Kidney (tissue), 14 donors: ENCODE data around the gene MYOD1. TPM values are rescaled to one million over a fixed set of nuclear protein-coding genes. Genes with fewer than 3 reads are reported as not detected.

ENCODE experiments used
- DNase-seq, 5 donors: peaks; one replicate each; pipeline ENCODE4 v3.0.0-alpha.2; 2013 to 2020
- FAIRE-seq: peaks from 2 replicates; lab custom pipeline; 2012; peaks lifted over from hg19 to GRCh38; lab: Jason Lieb, UNC
- H3K27ac ChIP-seq, 2 donors: one replicate each; pipeline ENCODE4 v1.7.0; 2013; ENCODE audit warnings: low read depth in 2 of 2, low read length in 2 of 2, inconsistent platforms in 1 of 2
- H3K27me3 ChIP-seq: one replicate; pipeline ENCODE4 v1.7.1; 2013; ENCODE audit warnings: low read length, inconsistent platforms; ENCODE audit not compliant: control insufficient read depth, insufficient read depth
- H3K36me3 ChIP-seq, 3 donors: one replicate each; pipeline versions ENCODE4 v1.7.0 to v1.7.1; 2013; ENCODE audit warnings: low read length in 3 of 3, control low read depth in 1 of 3, inconsistent platforms in 1 of 3; ENCODE audit not compliant: insufficient read depth in 3 of 3, control insufficient read depth in 2 of 3
- H3K4me1 ChIP-seq, 3 donors: one replicate each; pipeline versions ENCODE4 v1.7.0 to v1.7.1; 2013; ENCODE audit warnings: low read length in 3 of 3, inconsistent platforms in 1 of 3, low read depth in 1 of 3; ENCODE audit not compliant: control insufficient read depth in 2 of 3, insufficient read depth in 2 of 3
- H3K4me3 ChIP-seq, 3 donors: one replicate each; pipeline versions ENCODE4 v1.7.0 to v1.8.1; 2013; ENCODE audit warnings: low read length in 3 of 3, control low read depth in 1 of 3, inconsistent platforms in 1 of 3
- H3K9ac ChIP-seq, 3 donors: one replicate each; pipeline versions ENCODE4 v1.7.0 to v1.7.1; 2013; ENCODE audit warnings: low read length in 3 of 3, control low read depth in 1 of 3, inconsistent platforms in 1 of 3
- H3K9me3 ChIP-seq, 3 donors: one replicate each; pipeline versions ENCODE4 v1.7.0 to v1.7.1; 2013; ENCODE audit warnings: low read length in 3 of 3, control low read depth in 1 of 3, inconsistent platforms in 1 of 3; ENCODE audit not compliant: control insufficient read depth in 2 of 3, insufficient read depth in 1 of 3
- CTCF ChIP-seq: IDR thresholded peaks from 3 replicates; pipeline ENCODE4 v1.5.1; 2012; ENCODE audit warnings: mild to moderate bottlenecking, moderate library complexity, borderline replicate concordance; ENCODE audit not compliant: insufficient read depth; ENCODE audit errors: extremely low read depth
- intact Hi-C: fragments of 100-400 bp; cut with DNase I; formaldehyde crosslinking; loops from one replicate; pipeline ENCODE4 v1.11.1; 2022
- polyA plus RNA-seq: library from polyadenylated mRNA; stranded (reverse); fragments of 350-450 nt; fragmentation: Illumina TruSeq; extraction: RNeasy Lipid Tissue Mini Kit (QIAGEN cat#74804); gene quantifications from one replicate; pipeline ENCODE4 v1.2.3, GENCODE V29; 2014; ENCODE audit warnings: low read depth, low replicate concordance; ENCODE audit not compliant: insufficient read depth
- total RNA-seq: library from RNA; stranded (reverse); fragmentation: NEBNext Ultra II Directional; extraction: Animal tissue kit (Norgen Biotek cat#: 25700); gene quantifications from one replicate; pipeline ENCODE4 v1.2.1, GENCODE V29; 2021
- donor health status: control.
- donor health status: control.
- donor health status: control.
- donor health status: control.
- donor health status: control.
- donor health status: DM: yes; HTN: yes; CAD: no.
- donor health status: Normal renal cell carcinoma (clear cell type).

Gene MYOD1
- total and polyA plus RNA-seq, 2 donors from 2014 or later = not detected

GRCh38 chr11:17738151-17738973, 19.0 kb downstream of the MYOD1 start:
- DNase-seq (peak in 2 of 5 donors; percentile 39), FAIRE-seq (no peak)
- H3K36me3 ChIP-seq = no peaks in the 10 kb centered on the region
- H3K4me1 ChIP-seq = peaks cover 0 to 2% (median 0%) of the 10 kb centered on the region in 3 donors
- no peak for TF ChIP-seq CTCF
- peaks cover 17% of the 10 kb centered on the region for H3K27me3 ChIP-seq
- intact Hi-C loops = no loop called here
- H3K9me3 ChIP-seq = no peaks in the 10 kb centered on the region
- H3K27ac ChIP-seq = no peak overlapping the region
- no peak overlapping the region for H3K9ac ChIP-seq
- H3K4me3 ChIP-seq = no peak overlapping the region

- Histone ChIP-seq H3K9ac (no peak overlapping the region), H3K27me3 (peaks cover 17% of the 10 kb centered on the region), H3K4me3 (no peak overlapping the region), H3K27ac (no peak overlapping the region), H3K4me1 (no peaks in the 10 kb centered on the region), H3K36me3 (no peaks in the 10 kb centered on the region), H3K9me3 (no peaks in the 10 kb centered on the region)
- TF ChIP-seq CTCF = no peak
- no peak for FAIRE-seq
- intact Hi-C loops = no loop called here
- DNase-seq = peak in 2 of 5 donors; percentile 29 to 31
Measured at GRCh38 chr11:17739945-17740338, 20.6 kb downstream of the MYOD1 start.

- FAIRE-seq (no peak), DNase-seq (peak in 2 of 5 donors; percentile 19 to 35)
- TF ChIP-seq CTCF = no peak
- peaks cover 17% of the 10 kb centered on the region for H3K27me3 ChIP-seq
- intact Hi-C loops = no loop called here
- no peaks in the 10 kb centered on the region for H3K4me1 ChIP-seq
- H3K4me3 ChIP-seq = no peak overlapping the region
- H3K27ac ChIP-seq = no peak overlapping the region
- H3K9ac ChIP-seq = no peak overlapping the region
- H3K9me3 ChIP-seq = no peaks in the 10 kb centered on the region
- no peaks in the 10 kb centered on the region for H3K36me3 ChIP-seq
Measured at GRCh38 chr11:17740649-17741235, 21.4 kb downstream of the MYOD1 start.
